H9 (cell line): ENCODE data around the gene AACS. TPM values are rescaled to one million over a fixed set of nuclear protein-coding genes. Genes with fewer than 3 reads are reported as not detected.

Experiments
- DNase-seq: peaks from one replicate; pipeline ENCODE4 v3.0.0-alpha.2; 2017
- H2AFZ ChIP-seq: one replicate; pipeline ENCODE4 v1.6.1; 2013; ENCODE audit warnings: mild to moderate bottlenecking, low read length, control low read depth, moderate library complexity
- H2AK5ac ChIP-seq: 2 replicates; pipeline ENCODE4 v1.6.1; 2013; ENCODE audit warnings: low read length, control low read depth, mixed read lengths; ENCODE audit not compliant: insufficient read length
- H2BK120ac ChIP-seq: one replicate; pipeline ENCODE4 v1.6.1; 2013; ENCODE audit warnings: low read depth, mild to moderate bottlenecking, low read length, control low read depth, inconsistent platforms; ENCODE audit not compliant: poor library complexity, severe bottlenecking
- H2BK12ac ChIP-seq: 2 replicates; pipeline ENCODE4 v1.6.1; 2013; ENCODE audit warnings: low read length, control low read depth, mixed read lengths, low read depth; ENCODE audit not compliant: insufficient read length
- H2BK15ac ChIP-seq: 2 replicates; pipeline ENCODE4 v1.6.1; 2013; ENCODE audit warnings: low read depth, low read length, control low read depth
- H2BK20ac ChIP-seq: one replicate; pipeline ENCODE4 v1.6.1; 2013; ENCODE audit warnings: low read depth, mild to moderate bottlenecking, low read length, control low read depth, inconsistent platforms; ENCODE audit not compliant: poor library complexity, severe bottlenecking
- H2BK5ac ChIP-seq: 2 replicates; pipeline ENCODE4 v1.6.1; 2013; ENCODE audit warnings: low read length, control low read depth, mixed read lengths; ENCODE audit not compliant: insufficient read length
- H3K14ac ChIP-seq: 2 replicates; pipeline ENCODE4 v1.6.1; 2013; ENCODE audit warnings: low read length, control low read depth; ENCODE audit not compliant: insufficient read depth
- H3K18ac ChIP-seq: 2 replicates; pipeline ENCODE4 v1.6.1; 2013; ENCODE audit warnings: low read depth, mild to moderate bottlenecking, mixed read lengths, low read length, control low read depth; ENCODE audit not compliant: insufficient read length
- H3K23ac ChIP-seq: 2 replicates; pipeline ENCODE4 v1.6.1; 2013; ENCODE audit warnings: low read length, control low read depth, mixed read lengths, low read depth; ENCODE audit not compliant: insufficient read length
- H3K23me2 ChIP-seq: 2 replicates; pipeline ENCODE4 v1.6.1; 2013; ENCODE audit warnings: low read depth, mild to moderate bottlenecking, mixed read lengths, low read length, control low read depth; ENCODE audit not compliant: insufficient read length, poor library complexity, severe bottlenecking
- H3K27ac ChIP-seq: 2 replicates; pipeline ENCODE4 v1.5.1; 2013; ENCODE audit warnings: low read length, control low read depth, mixed read lengths, low read depth; ENCODE audit not compliant: insufficient read length
- H3K27me3 ChIP-seq: 2 replicates; pipeline ENCODE4 v1.6.1; 2013; ENCODE audit warnings: low read length, control low read depth, inconsistent platforms; ENCODE audit not compliant: insufficient read depth
- H3K4ac ChIP-seq: 2 replicates; pipeline ENCODE4 v1.6.1; 2013; ENCODE audit warnings: low read depth, mild to moderate bottlenecking, control low read depth, inconsistent platforms, low read length, moderate library complexity
- H3K4me1 ChIP-seq: 2 replicates; pipeline ENCODE4 v1.6.1; 2013; ENCODE audit warnings: low read length, control low read depth, inconsistent platforms; ENCODE audit not compliant: insufficient read depth
- H3K4me2 ChIP-seq: 2 replicates; pipeline ENCODE4 v1.6.1; 2013; ENCODE audit warnings: low read length, control low read depth, mixed read lengths; ENCODE audit not compliant: insufficient read length, insufficient read depth
- H3K56ac ChIP-seq: 2 replicates; pipeline ENCODE4 v1.6.1; 2013; ENCODE audit warnings: low read depth, mild to moderate bottlenecking, mixed read lengths, low read length, control low read depth; ENCODE audit not compliant: insufficient read length
- H3K79me1 ChIP-seq: 2 replicates; pipeline ENCODE4 v1.6.1; 2013; ENCODE audit warnings: low read depth, mild to moderate bottlenecking, moderate library complexity, low read length, control low read depth, inconsistent platforms; ENCODE audit not compliant: insufficient read depth, poor library complexity, severe bottlenecking
- H3K79me2 ChIP-seq: 2 replicates; pipeline ENCODE4 v1.6.1; 2013; ENCODE audit warnings: low read length, control low read depth, inconsistent platforms; ENCODE audit not compliant: insufficient read depth
- H3K9ac ChIP-seq: 2 replicates; pipeline ENCODE4 v1.6.1; 2013; ENCODE audit warnings: low read length, control low read depth, mixed read lengths; ENCODE audit not compliant: insufficient read length; ENCODE audit errors: extremely low read depth
- H3K9me3 ChIP-seq: one replicate; pipeline ENCODE4 v1.6.1; 2013; ENCODE audit warnings: low read depth, low read length, inconsistent platforms; ENCODE audit not compliant: control insufficient read depth
- H3T11ph ChIP-seq: one replicate; pipeline ENCODE4 v1.6.1; 2013; ENCODE audit warnings: mild to moderate bottlenecking, low read length, control low read depth, inconsistent platforms
- H4K20me1 ChIP-seq: one replicate; pipeline ENCODE4 v1.6.1; 2013; ENCODE audit not compliant: control insufficient read depth, insufficient read length, insufficient read depth
- H4K5ac ChIP-seq: 2 replicates; pipeline ENCODE4 v1.6.1; 2013; ENCODE audit warnings: low read depth, mild to moderate bottlenecking, mixed read lengths, low read length, control low read depth; ENCODE audit not compliant: insufficient read length
- H4K8ac ChIP-seq: replicated peaks from 2 replicates; pipeline ENCODE4 v1.6.1; 2013; ENCODE audit warnings: low read length, control low read depth, mixed read lengths, low read depth; ENCODE audit not compliant: insufficient read length
- H4K91ac ChIP-seq: 2 replicates; pipeline ENCODE4 v1.6.1; 2013; ENCODE audit warnings: low read depth, mild to moderate bottlenecking, moderate library complexity, mixed read lengths, low read length, control low read depth; ENCODE audit not compliant: insufficient read length
- H3K27ac Mint-ChIP-seq, 3 experiments: 2 replicates in 2 of 3; 3 replicates in 1 of 3; pipeline ENCODE4 v1.8.0; 2020 to 2021; ENCODE audit warnings: mixed read lengths in 3 of 3, mild to moderate bottlenecking in 1 of 3, moderate library complexity in 1 of 3
- H3K27me3 Mint-ChIP-seq: 2 replicates; pipeline ENCODE4 v1.8.0; 2021; ENCODE audit warnings: low read depth, mild to moderate bottlenecking, moderate library complexity, mixed read lengths
- H3K36me3 Mint-ChIP-seq, 3 experiments: 2 replicates in 2 of 3; 3 replicates in 1 of 3; pipeline ENCODE4 v1.8.0; 2020 to 2021; ENCODE audit warnings: low read depth in 3 of 3, mixed read lengths in 3 of 3; ENCODE audit not compliant: insufficient read depth in 1 of 3
- H3K4me1 Mint-ChIP-seq, 2 experiments: 2 replicates each; pipeline ENCODE4 v1.8.0; 2020; ENCODE audit warnings: mixed read lengths in 2 of 2
- H3K4me3 Mint-ChIP-seq, 2 experiments: 2 replicates in 1 of 2; 3 replicates in 1 of 2; pipeline ENCODE4 v1.8.0; 2020 to 2021; ENCODE audit warnings: mild to moderate bottlenecking in 2 of 2, mixed read lengths in 2 of 2, moderate library complexity in 1 of 2
- H3K9me3 Mint-ChIP-seq, 2 experiments: 2 replicates in 1 of 2; 3 replicates in 1 of 2; pipeline ENCODE4 v1.8.0; 2020; ENCODE audit warnings: mild to moderate bottlenecking in 2 of 2, mixed read lengths in 2 of 2, moderate library complexity in 1 of 2
- CTCF ChIP-seq: fragments of 200-600 bp; sonication (generic); conservative IDR thresholded peaks from 3 replicates; pipeline ENCODE4 v1.8.0; 2021; ENCODE audit warnings: antibody characterized with exemption, mild to moderate bottlenecking
- WGBS: extraction: QIAGEN DNeasy Blood & Tissue Kit; methylation state at CpG from one replicate; pipeline ENCODE4 v1.1.7; 2013; ENCODE audit warnings: missing lambda C conversion rate, low lambda C conversion rate, mixed read lengths; ENCODE audit not compliant: insufficient read length; ENCODE audit errors: extremely low coverage; 5-methylcytosine and 5-hydroxymethylcytosine counted together
- total RNA-seq: library from RNA; stranded (reverse); gene quantifications from 2 replicates; pipeline ENCODE4 v1.2.1, GENCODE V29; 2021

The AACS gene
- total RNA-seq, 1 experiment from 2014 or later: 35.0 TPM

GRCh38 chr12:125137766-125138344, 72.6 kb downstream of the AACS start:
- no peak overlapping the region for H2BK12ac ChIP-seq
- no peak overlapping the region for H3K56ac ChIP-seq
- no peak overlapping the region for H2BK5ac ChIP-seq
- no peak overlapping the region for H3K14ac ChIP-seq
- no peak overlapping the region for H3K18ac ChIP-seq
- no peak overlapping the region for H3K9ac ChIP-seq
- no peak overlapping the region for H4K91ac ChIP-seq
- no peak overlapping the region for H2AFZ ChIP-seq
- H3K4me3 Mint-ChIP-seq: no peak overlapping the region; a peak in 1 of 5 replicates
- H2BK20ac ChIP-seq: no peak overlapping the region
- H3K4me1 ChIP-seq: no peaks in the 10 kb centered on the region
- no peaks in the 10 kb centered on the region for H3K9me3 Mint-ChIP-seq
- no peaks in the 10 kb centered on the region for H3K27me3 ChIP-seq
- H4K5ac ChIP-seq: no peak overlapping the region
- no peak overlapping the region for H3K4ac ChIP-seq
- H3K27me3 Mint-ChIP-seq: no peaks in the 10 kb centered on the region
- no peak for DNase-seq
- no peak overlapping the region for H4K8ac ChIP-seq
- H3T11ph ChIP-seq: no peak overlapping the region
- no peak overlapping the region for H2BK15ac ChIP-seq
- no peak overlapping the region for H2BK120ac ChIP-seq
- H3K9me3 ChIP-seq: no peaks in the 10 kb centered on the region
- no peak overlapping the region for H3K27ac ChIP-seq
- no peaks in the 10 kb centered on the region for H3K79me2 ChIP-seq
- no peak overlapping the region for H3K23ac ChIP-seq
- H3K79me1 ChIP-seq: no peaks in the 10 kb centered on the region
- H3K27ac Mint-ChIP-seq: peak overlapping the region in 1 of 3 experiments; percentile 6; a peak in 2 of 7 replicates
- no CpG with 5 or more reads among the region's 17 CpGs for WGBS
- no peaks in the 10 kb centered on the region for H4K20me1 ChIP-seq
- no peak for TF ChIP-seq CTCF
- H3K36me3 Mint-ChIP-seq: peaks cover 2 to 26% (median 15%) of the 10 kb centered on the region in 3 experiments; a peak in 5 of 7 replicates
- no peaks in the 10 kb centered on the region for H3K23me2 ChIP-seq
- no peak overlapping the region for H3K4me2 ChIP-seq
- H3K4me1 Mint-ChIP-seq: peaks cover 5 to 15% of the 10 kb centered on the region in 2 experiments
- no peak overlapping the region for H2AK5ac ChIP-seq
